ENCODE data around the gene TEX13B.
A peak's percentile ranks its signal among the peaks of the same experiment; 100 is the strongest.

The TEX13B gene

GRCh38 chrX:107940095-107940494, 42.1 kb downstream of the TEX13B start:
- no peak for TF ChIP-seq TAF1 (IDR thresholded peaks at IDR 0.05; ENCODE audit: borderline replicate concordance, insufficient read depth, low read length)
- no peak for TF ChIP-seq SIN3A (IDR thresholded peaks at IDR 0.05; ENCODE audit: borderline replicate concordance, insufficient read depth, low read length)
- no peak for TF ChIP-seq FOXP2 (optimal IDR thresholded peaks at IDR 0.05; ENCODE audit: borderline replicate concordance, extremely low read depth, extremely low read length, insufficient read depth)
- no peak for TF ChIP-seq POLR2AphosphoS5 (IDR thresholded peaks at IDR 0.05; ENCODE audit: low read depth, low read length)
- no peak for TF ChIP-seq REST (IDR thresholded peaks at IDR 0.05; ENCODE audit: insufficient read depth in 1 of 2, low read depth in 2 of 2, low read length in 2 of 2)

- TF ChIP-seq SIN3A (IDR thresholded peaks at IDR 0.05; ENCODE audit: borderline replicate concordance, insufficient read depth, low read length) (no peak), REST (IDR thresholded peaks at IDR 0.05; ENCODE audit: insufficient read depth in 1 of 2, low read depth in 2 of 2, low read length in 2 of 2) (no peak), FOXP2 (optimal IDR thresholded peaks at IDR 0.05; ENCODE audit: borderline replicate concordance, extremely low read depth, extremely low read length, insufficient read depth) (no peak), POLR2AphosphoS5 (IDR thresholded peaks at IDR 0.05; ENCODE audit: low read depth, low read length) (no peak), TAF1 (IDR thresholded peaks at IDR 0.05; ENCODE audit: borderline replicate concordance, insufficient read depth, low read length) (no peak)
Measured at GRCh38 chrX:107936434-107936730, 45.8 kb downstream of the TEX13B start.

GRCh38 chrX:107935664-107936433, 46.3 kb downstream of the TEX13B start:
- TF ChIP-seq TAF1 (IDR thresholded peaks at IDR 0.05; ENCODE audit: borderline replicate concordance, insufficient read depth, low read length): no peak
- TF ChIP-seq SIN3A (IDR thresholded peaks at IDR 0.05; ENCODE audit: borderline replicate concordance, insufficient read depth, low read length): no peak
- no peak for TF ChIP-seq POLR2AphosphoS5 (IDR thresholded peaks at IDR 0.05; ENCODE audit: low read depth, low read length)
- TF ChIP-seq REST (IDR thresholded peaks at IDR 0.05; ENCODE audit: insufficient read depth in 1 of 2, low read depth in 2 of 2, low read length in 2 of 2): no peak

GRCh38 chrX:107935200-107935599, 47.0 kb downstream of the TEX13B start:
- TF ChIP-seq TAF1 (IDR thresholded peaks at IDR 0.05; ENCODE audit: borderline replicate concordance, insufficient read depth, low read length): no peak

- peak in 1 of 2 experiments; percentile 56; a peak in 1 of 4 replicates for TF ChIP-seq REST (IDR thresholded peaks at IDR 0.05; ENCODE audit: insufficient read depth in 1 of 2, low read depth in 2 of 2, low read length in 2 of 2)
- no peak for TF ChIP-seq TAF1 (IDR thresholded peaks at IDR 0.05; ENCODE audit: borderline replicate concordance, insufficient read depth, low read length)
Measured at GRCh38 chrX:107934262-107934661, 47.9 kb downstream of the TEX13B start.
